Stomach (tissue), 9 donors: ENCODE results near the gene CYP4F22. TPM values are rescaled to one million over a fixed set of nuclear protein-coding genes. Genes with fewer than 3 reads are reported as not detected.
"Not testable (repeated sequence)": the region's sequence is repeated elsewhere in the genome, so short reads cannot be mapped to it uniquely, and the experiment has no call there.

Source experiments
- DNase-seq, 2 donors: peaks; one replicate each; pipeline versions ENCODE4 v3.0.0 to v3.0.0-alpha.2; 2013 to 2019
- H3K27ac ChIP-seq, 5 donors: fragments of 200-600 bp in 4 of 5; sonication (generic) in 4 of 5; one replicate each; pipeline ENCODE4 v1.5.1; 2013 to 2019; ENCODE audit warnings: mild to moderate bottlenecking in 1 of 5, moderate library complexity in 1 of 5
- H3K27me3 ChIP-seq, 3 donors: fragments of 200-600 bp; sonication (generic); one replicate each; pipeline ENCODE4 v1.5.1; 2017 to 2019; ENCODE audit warnings: mixed run types in 1 of 3
- H3K36me3 ChIP-seq, 4 donors: fragments of 200-600 bp; sonication (generic); 1 replicate in 3 of 4; 2 replicates in 1 of 4; pipeline ENCODE4 v1.5.1; 2016 to 2019
- H3K4me1 ChIP-seq, 4 donors: fragments of 200-600 bp; sonication (generic); one replicate each; pipeline ENCODE4 v1.5.1; 2016 to 2019
- H3K4me3 ChIP-seq, 4 donors: fragments of 200-600 bp; sonication (generic) in 3 of 4; one replicate each; pipeline ENCODE4 v1.5.1; 2016 to 2019; ENCODE audit warnings: mild to moderate bottlenecking in 1 of 4
- H3K9me3 ChIP-seq, 4 donors: fragments of 200-600 bp; sonication (generic); one replicate each; pipeline ENCODE4 v1.5.1; 2016 to 2019
- CTCF ChIP-seq, 7 experiments: fragments of 450-650 bp in 4 of 7; fragments of 200-600 bp in 3 of 7; sonication (generic) in 3 of 7; IDR thresholded peaks; one replicate each; pipeline ENCODE4 v1.5.1; 2016 to 2019; ENCODE audit warnings: antibody characterized with exemption in 7 of 7, control low read depth in 2 of 7, mild to moderate bottlenecking in 1 of 7
- EP300 ChIP-seq: sonication (generic); formaldehyde crosslinking; IDR thresholded peaks from one replicate; pipeline ENCODE4 v1.6.1; 2017; ENCODE audit warnings: antibody characterized with exemption
- POLR2A ChIP-seq, 4 donors: fragments of 450-650 bp; IDR thresholded peaks; one replicate each; pipeline ENCODE4 v1.6.1; 2016; ENCODE audit warnings: antibody characterized with exemption in 4 of 4, control low read depth in 2 of 4, mild to moderate bottlenecking in 1 of 4, moderate library complexity in 1 of 4
- POLR2AphosphoS5 ChIP-seq, 3 donors: sonication (generic); formaldehyde crosslinking; IDR thresholded peaks; one replicate each; pipeline ENCODE4 v1.6.1; 2016; ENCODE audit warnings: antibody characterized with exemption in 3 of 3
- WGBS, 5 donors: extraction: QIAGEN DNeasy Blood & Tissue Kit in 3 of 5; methylation state at CpG; one replicate each; pipeline versions ENCODE4 v1.1.5 to v1.1.7; 2013 to 2018; 5-methylcytosine and 5-hydroxymethylcytosine counted together
- intact Hi-C: fragments of 100-400 bp; cut with DNase I; formaldehyde crosslinking; loops from one replicate; pipeline ENCODE4 v1.15.1; 2023; ENCODE audit warnings: low total_unique reads
- polyA plus RNA-seq, 3 donors: library from polyadenylated mRNA; stranded (reverse); fragments of 200-250 nt; gene quantifications; one replicate each; pipeline ENCODE4 v1.2.3, GENCODE V29; 2013
- total RNA-seq, 5 donors: library from RNA; depleted of rRNA; stranded (reverse); fragments of >200 nt; gene quantifications; one replicate each; pipeline versions ENCODE4 v1.1.0 to v1.2.3, GENCODE V29; 2014 to 2016
- donor health status: healthy with polysubstance abuse.
- donor health status: Bipolar disorder and iron deficiency.
- donor health status: healthy.

CYP4F22 gene
- total and polyA plus RNA-seq, 8 donors, result 0.12 to 21.6 (median 0.71) TPM; not detected in 2

DNA sequence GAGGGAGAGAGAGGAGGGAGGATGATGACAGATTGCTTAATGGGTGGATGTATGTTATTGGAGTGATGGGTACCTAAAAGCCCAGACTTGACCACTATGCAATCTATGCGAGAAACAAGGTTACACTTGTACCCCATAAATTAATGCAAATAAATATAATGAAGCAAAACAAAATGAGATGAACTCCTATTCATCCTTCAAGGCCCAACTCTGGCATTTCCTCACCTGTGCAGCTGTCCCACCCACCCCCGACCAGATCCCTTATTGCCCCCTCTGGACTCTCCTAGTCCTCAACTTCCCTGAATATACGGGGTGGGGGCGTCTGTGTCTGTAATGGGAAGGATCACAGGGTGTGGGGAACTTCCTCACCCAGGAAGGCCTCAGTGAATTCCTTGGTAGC, 33.2 kb upstream of the CYP4F22 start:
- DNase-seq, result no peak
- no peaks in the 10 kb centered on the region for H3K9me3 ChIP-seq
- peaks cover 0 to 24% (median 15%) of the 10 kb centered on the region in 3 donors for H3K27me3 ChIP-seq
- H3K27ac ChIP-seq, result no peak overlapping the region
- 76 to 84% (median 79%) methylated on average over 4 of the region's 4 CpGs for WGBS, 5 donors
- no peak for TF ChIP-seq POLR2A (IDR thresholded peaks at IDR 0.05)
- no peak for TF ChIP-seq CTCF (IDR thresholded peaks at IDR 0.05)
- no peak for TF ChIP-seq EP300
- no peak for TF ChIP-seq POLR2AphosphoS5 (IDR thresholded peaks at IDR 0.05)
- intact Hi-C loops, result no loop called here
- H3K4me3 ChIP-seq, result no peak overlapping the region
- no peaks in the 10 kb centered on the region for H3K36me3 ChIP-seq
- H3K4me1 ChIP-seq, result peaks cover 0 to 4% (median under 1%) of the 10 kb centered on the region in 4 donors

DNA sequence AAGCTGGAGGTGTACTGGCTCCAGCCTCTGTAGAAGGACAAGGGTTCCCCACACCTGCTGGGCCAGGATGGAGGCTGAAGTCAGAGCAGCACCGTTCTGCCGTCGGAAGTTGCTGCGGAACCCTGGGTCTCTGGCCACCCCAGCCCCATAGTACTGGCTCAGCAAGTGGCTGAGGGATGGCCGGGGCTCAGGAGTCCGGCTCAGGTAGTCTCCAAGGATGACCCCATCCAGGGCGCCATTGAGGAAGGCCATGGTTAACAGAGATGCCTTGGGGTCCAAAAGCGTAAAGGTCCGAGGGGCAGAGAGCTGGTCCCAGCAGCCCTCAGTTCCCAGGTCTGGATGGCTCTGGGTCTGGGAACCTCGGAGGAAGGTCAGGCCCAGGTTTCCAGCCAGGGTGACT, 32.7 kb upstream of the CYP4F22 start:
- H3K27ac ChIP-seq, result no peak overlapping the region
- intact Hi-C loops, result no loop called here
- no peaks in the 10 kb centered on the region for H3K36me3 ChIP-seq
- no peaks in the 10 kb centered on the region for H3K9me3 ChIP-seq
- peaks cover 0 to 19% (median 12%) of the 10 kb centered on the region in 3 donors for H3K27me3 ChIP-seq
- H3K4me1 ChIP-seq, result peaks cover 0 to 5% (median 0%) of the 10 kb centered on the region in 4 donors
- 90 to 97% (median 93%) methylated on average over 4 to 10 of the region's 10 CpGs for WGBS, 5 donors
- no peak overlapping the region for H3K4me3 ChIP-seq
- TF ChIP-seq EP300, result no peak
- no peak for TF ChIP-seq POLR2AphosphoS5 (IDR thresholded peaks at IDR 0.05)
- TF ChIP-seq POLR2A (IDR thresholded peaks at IDR 0.05), result no peak
- no peak for TF ChIP-seq CTCF (IDR thresholded peaks at IDR 0.05)
- DNase-seq, result no peak

- Histone ChIP-seq H3K4me3 (no peak overlapping the region), H3K27ac (no peak overlapping the region), H3K9me3 (no peaks in the 10 kb centered on the region), H3K36me3 (no peaks in the 10 kb centered on the region), H3K27me3 (peaks cover 0 to 12% (median 10%) of the 10 kb centered on the region in 3 donors), H3K4me1 (peaks cover 0 to 5% (median 0%) of the 10 kb centered on the region in 4 donors)
- 45 to 78% (median 66%) methylated on average over 5 of the region's 5 CpGs for WGBS, 5 donors
- intact Hi-C loops, result no loop called here
- no peak for DNase-seq
- no peak for TF ChIP-seq CTCF (IDR thresholded peaks at IDR 0.05)
- no peak for TF ChIP-seq POLR2A (IDR thresholded peaks at IDR 0.05)
- no peak for TF ChIP-seq POLR2AphosphoS5 (IDR thresholded peaks at IDR 0.05)
- no peak for TF ChIP-seq EP300
These were observed 32.0 kb upstream of the CYP4F22 start for GRCh38 chr19:15476325-15476724.

- 28 to 59% (median 50%) methylated on average over 10 to 16 of the region's 16 CpGs for WGBS, 5 donors
- no peak for TF ChIP-seq POLR2AphosphoS5 (IDR thresholded peaks at IDR 0.05)
- TF ChIP-seq CTCF (IDR thresholded peaks at IDR 0.05), result peak in 2 of 7 experiments; percentile 13 to 44
- no peak for TF ChIP-seq EP300
- no peaks in the 10 kb centered on the region for H3K36me3 ChIP-seq
- intact Hi-C loops, result no loop called here
- DNase-seq, result peak; percentile 48 to 64
- H3K27me3 ChIP-seq, result no peaks in the 10 kb centered on the region
- no peaks in the 10 kb centered on the region for H3K9me3 ChIP-seq
- no peak within 1 kb of the TSS for H3K4me3 ChIP-seq
- no peak within 1 kb of the TSS for H3K27ac ChIP-seq
- H3K4me1 ChIP-seq, result peaks cover 0 to 5% (median 0%) of the 10 kb centered on the region in 4 donors
These were observed 28.7 kb upstream of the CYP4F22 start, which contains the start of gene PGLYRP2 for GRCh38 chr19:15479391-15480345. PGLYRP2 (minus strand) TSS chr19:15479501; CDS start chr19:15479371, 130 bp downstream.

- H3K4me3 ChIP-seq, H3K27ac ChIP-seq, H3K27me3 ChIP-seq, intact Hi-C loops, H3K36me3 ChIP-seq, H3K9me3 ChIP-seq, DNase-seq, H3K4me1 ChIP-seq: not testable (repeated sequence)
- WGBS, 5 donors, result 81 to 92% (median 91%) methylated on average over 7 of the region's 7 CpGs
These were observed 27.3 kb upstream of the CYP4F22 start for GRCh38 chr19:15480996-15481395.

DNA sequence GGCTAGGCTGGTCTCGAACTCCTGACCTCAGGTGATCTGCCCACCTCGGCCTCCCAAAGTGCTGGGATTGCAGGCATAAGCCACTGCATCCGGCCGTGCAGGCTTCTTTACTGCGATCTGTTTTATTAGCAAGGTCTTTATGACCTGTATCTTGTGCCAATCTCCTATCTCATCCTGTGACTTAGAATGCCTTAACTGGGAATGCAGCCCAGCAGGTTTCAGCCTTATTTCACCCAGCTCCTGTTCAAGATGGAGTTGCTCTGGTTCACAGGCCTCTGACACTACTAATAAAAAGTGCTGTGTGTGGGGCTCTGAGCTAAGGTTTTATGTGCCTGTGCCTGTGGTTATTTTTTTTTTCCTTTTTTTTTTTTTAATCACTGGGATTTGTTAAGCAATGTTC, 22.6 kb upstream of the CYP4F22 start:
- H3K36me3 ChIP-seq, H3K9me3 ChIP-seq, intact Hi-C loops, H3K27ac ChIP-seq, H3K27me3 ChIP-seq, H3K4me1 ChIP-seq, H3K4me3 ChIP-seq, DNase-seq: not testable (repeated sequence)
- 54 to 70% (median 63%) methylated on average over 5 of the region's 5 CpGs for WGBS, 5 donors
